CD14-positive monocyte (primary cell): ENCODE results near the gene NCR1. TPM values are rescaled to one million over a fixed set of nuclear protein-coding genes. Genes with fewer than 3 reads are reported as not detected.
A peak's percentile ranks its signal among the peaks of the same experiment; 100 is the strongest.
"Not testable (repeated sequence)": the region's sequence is repeated elsewhere in the genome, so short reads cannot be mapped to it uniquely, and the experiment has no call there.

Experiments
- DNase-seq, 3 donors: peaks; one replicate each; pipeline ENCODE4 v3.0.0-alpha.2; 2011 to 2022
- H2AFZ ChIP-seq: 2 replicates; pipeline ENCODE4 v1.6.0; 2012; ENCODE audit warnings: mild to moderate bottlenecking, low read depth, low read length, inconsistent platforms; ENCODE audit not compliant: insufficient read depth, poor library complexity, severe bottlenecking
- H3K27ac ChIP-seq, 2 donors: 1 replicate in 1 of 2; 2 replicates in 1 of 2; pipeline ENCODE4 v1.5.1; 2012 to 2013; ENCODE audit warnings: low read length in 2 of 2, control low read depth in 1 of 2, inconsistent platforms in 1 of 2, low read depth in 1 of 2, mild to moderate bottlenecking in 1 of 2
- H3K27me3 ChIP-seq, 2 donors: one replicate each; pipeline versions ENCODE4 v1.6.0 to v1.6.1; 2011 to 2013; ENCODE audit warnings: low read length in 2 of 2; ENCODE audit not compliant: control insufficient read depth in 2 of 2, insufficient read depth in 2 of 2
- H3K36me3 ChIP-seq, 2 donors: replicated peaks in 1 of 2; 1 replicate in 1 of 2; 2 replicates in 1 of 2; pipeline versions ENCODE4 v1.5.1 to v1.6.1; 2012 to 2013; ENCODE audit warnings: low read length in 2 of 2, control low read depth in 1 of 2, inconsistent platforms in 1 of 2, mild to moderate bottlenecking in 1 of 2; ENCODE audit not compliant: insufficient read depth in 2 of 2, control insufficient read depth in 1 of 2
- H3K4me1 ChIP-seq, 2 donors: 1 replicate in 1 of 2; 2 replicates in 1 of 2; pipeline versions ENCODE4 v1.5.1 to v1.6.1; 2012 to 2013; ENCODE audit warnings: low read length in 2 of 2, control low read depth in 1 of 2, inconsistent platforms in 1 of 2, mild to moderate bottlenecking in 1 of 2, moderate library complexity in 1 of 2; ENCODE audit not compliant: insufficient read depth in 2 of 2, control insufficient read depth in 1 of 2
- H3K4me2 ChIP-seq: replicated peaks from 2 replicates; pipeline ENCODE3; 2012; ENCODE audit warnings: low read length, moderate library complexity, mild to moderate bottlenecking; ENCODE audit not compliant: poor library complexity, severe bottlenecking; ENCODE audit errors: extremely low read depth
- H3K4me3 ChIP-seq, 3 experiments: fragments of 200-600 bp in 1 of 3; sonication (generic) in 1 of 3; replicated peaks in 1 of 3; 1 replicate in 2 of 3; 2 replicates in 1 of 3; pipeline ENCODE4 v1.5.1; 2011 to 2013; ENCODE audit warnings: low read length in 3 of 3, mild to moderate bottlenecking in 3 of 3, control low read depth in 2 of 3, low read depth in 2 of 3, inconsistent platforms in 1 of 3, moderate library complexity in 1 of 3
- H3K79me2 ChIP-seq: 2 replicates; pipeline ENCODE4 v1.6.0; 2012; ENCODE audit warnings: mild to moderate bottlenecking, control low read depth, inconsistent platforms, low read length, moderate library complexity; ENCODE audit not compliant: insufficient read depth
- H3K9ac ChIP-seq: 2 replicates; pipeline ENCODE4 v1.6.0; 2017; ENCODE audit warnings: low read length, mild to moderate bottlenecking; ENCODE audit not compliant: insufficient read depth, poor library complexity, severe bottlenecking
- H3K9me3 ChIP-seq, 2 donors: replicated peaks in 1 of 2; 1 replicate in 1 of 2; 2 replicates in 1 of 2; pipeline versions ENCODE4 v1.5.1 to v1.6.1; 2012 to 2013; ENCODE audit warnings: low read length in 2 of 2, control low read depth in 1 of 2; ENCODE audit not compliant: control insufficient read depth in 1 of 2, insufficient read depth in 1 of 2
- H4K20me1 ChIP-seq: 2 replicates; pipeline ENCODE4 v1.6.0; 2012; ENCODE audit warnings: mild to moderate bottlenecking, low read length, control low read depth, moderate library complexity; ENCODE audit not compliant: insufficient read depth
- H3K27ac Mint-ChIP-seq, 7 donors: one replicate each; pipeline ENCODE4 v1.8.0; 2020; ENCODE audit warnings: mild to moderate bottlenecking in 7 of 7, mixed read lengths in 7 of 7, moderate library complexity in 6 of 7, inconsistent platforms in 2 of 7
- H3K27me3 Mint-ChIP-seq, 3 donors: one replicate each; pipeline ENCODE4 v1.8.0; 2021 to 2022; ENCODE audit warnings: low read depth in 3 of 3, mild to moderate bottlenecking in 3 of 3, mixed read lengths in 3 of 3, moderate library complexity in 3 of 3, inconsistent platforms in 1 of 3
- H3K36me3 Mint-ChIP-seq, 2 donors: one replicate each; pipeline ENCODE4 v1.8.0; 2020; ENCODE audit warnings: mixed read lengths in 2 of 2, inconsistent platforms in 1 of 2, mild to moderate bottlenecking in 1 of 2
- H3K4me1 Mint-ChIP-seq: one replicate; pipeline ENCODE4 v1.8.0; 2020; ENCODE audit warnings: mild to moderate bottlenecking, mixed read lengths
- H3K4me3 Mint-ChIP-seq, 2 donors: one replicate each; pipeline ENCODE4 v1.8.0; 2020; ENCODE audit warnings: mild to moderate bottlenecking in 2 of 2, mixed read lengths in 2 of 2, moderate library complexity in 1 of 2
- H3K9me3 Mint-ChIP-seq, 7 donors: one replicate each; pipeline ENCODE4 v1.8.0; 2020 to 2022; ENCODE audit warnings: mixed read lengths in 7 of 7, mild to moderate bottlenecking in 6 of 7, moderate library complexity in 6 of 7, inconsistent platforms in 2 of 7
- CTCF ChIP-seq: fragments of 200-600 bp; IDR thresholded peaks from one replicate; pipeline ENCODE4 v1.8.0; 2022; ENCODE audit warnings: antibody characterized with exemption, mild to moderate bottlenecking
- WGBS: methylation state at CpG from one replicate; pipeline ENCODE4 v1.1.5; 2013; ENCODE audit warnings: missing lambda C conversion rate; ENCODE audit not compliant: insufficient coverage; 5-methylcytosine and 5-hydroxymethylcytosine counted together
- intact Hi-C, 2 donors: fragments of 100-400 bp; cut with micrococcal nuclease; formaldehyde crosslinking; loops; one replicate each; pipeline versions ENCODE4 v1.15.0 to v1.15.1; 2023
- polyA minus RNA-seq: library from RNA; depleted of rRNA, polyadenylated mRNA; stranded (reverse); fragments of >200 nt; gene quantifications from 2 replicates; pipeline ENCODE4 v1.2.3, GENCODE V29; 2012
- polyA plus RNA-seq, 3 donors: library from polyadenylated mRNA; depleted of rRNA in 1 of 3; unstranded in 2 of 3; stranded (reverse) in 1 of 3; fragments of 300-500 nt in 2 of 3; fragments of >200 nt in 1 of 3; fragmentation: Illumina TruSeq in 2 of 3; gene quantifications; 1 replicate in 2 of 3; 2 replicates in 1 of 3; pipeline ENCODE4 v1.2.3, GENCODE V29; 2012 to 2021
- total RNA-seq, 12 experiments: library from RNA in 1 of 12; stranded (reverse) in 1 of 12; fragments of 120-200 nt in 1 of 12; gene quantifications; one replicate each; pipeline ENCODE4 v1.2.4 and lab custom pipeline; 2013 to 2026; ENCODE audit warnings: mixed read lengths in 6 of 12, inconsistent platforms in 1 of 12

The NCR1 gene
- 0.67 TPM for total RNA-seq (2013)
- polyA plus RNA-seq: under 1 TPM in 2 of 3 donors, not detected in 1; 0.20 to 0.43 TPM
- 1.2 and 1.4 TPM in 2 replicates for polyA minus RNA-seq
- 0.91 to 27.0 (median 9.2) reads per million in 11 experiments for total RNA-seq (lab: John Stamatoyannopoulos, UW)

GRCh38 chr19:54905803-54906511, at the start of gene NCR1:
NCR1 (plus strand) TSS chr19:54906148; CDS start chr19:54906188, 40 bp downstream.
- H3K9ac ChIP-seq: no peak within 1 kb of the TSS
- peaks cover 27% of the 10 kb centered on the region for H3K4me1 Mint-ChIP-seq
- intact Hi-C loops: no loop called here
- no peak for TF ChIP-seq CTCF
- no peaks in the 10 kb centered on the region for H3K36me3 ChIP-seq
- H4K20me1 ChIP-seq: no peaks in the 10 kb centered on the region
- peaks cover 0 to 15% of the 10 kb centered on the region in 2 donors for H3K27me3 ChIP-seq
- peaks cover 0 to 3% (median 0%) of the 10 kb centered on the region in 7 donors for H3K9me3 Mint-ChIP-seq
- DNase-seq: peak in 2 of 3 donors; percentile 75 to 83
- H3K4me3 Mint-ChIP-seq: peak within 1 kb of the TSS in 1 of 2 donors; percentile 39
- 53% methylated on average over 13 of the region's 22 CpGs for WGBS
- peak within 1 kb of the TSS in 6 of 7 donors; percentile 8 to 76 (median 52) for H3K27ac Mint-ChIP-seq
- H3K27ac ChIP-seq: no peak within 1 kb of the TSS
- H3K4me1 ChIP-seq: peaks cover 14 to 20% of the 10 kb centered on the region in 2 donors
- no peaks in the 10 kb centered on the region for H3K9me3 ChIP-seq
- H3K4me3 ChIP-seq: no peak within 1 kb of the TSS
- H3K27me3 Mint-ChIP-seq: peaks cover 10 to 24% (median 12%) of the 10 kb centered on the region in 3 donors
- no peak within 1 kb of the TSS for H3K4me2 ChIP-seq
- no peaks in the 10 kb centered on the region for H3K36me3 Mint-ChIP-seq
- H2AFZ ChIP-seq: no peak within 1 kb of the TSS
- no peaks in the 10 kb centered on the region for H3K79me2 ChIP-seq

- H3K79me2 ChIP-seq, H4K20me1 ChIP-seq, H3K36me3 ChIP-seq, H2AFZ ChIP-seq, H3K9ac ChIP-seq, H3K9me3 Mint-ChIP-seq, H3K36me3 Mint-ChIP-seq, H3K9me3 ChIP-seq, H3K4me3 ChIP-seq, H3K4me3 Mint-ChIP-seq, H3K4me2 ChIP-seq, H3K27me3 ChIP-seq: not testable (repeated sequence)
- H3K4me1 Mint-ChIP-seq: peaks cover 42% of the 10 kb centered on the region
- Histone ChIP-seq H3K27ac (peak overlapping the region in 1 of 2 donors; percentile 91), H3K4me1 (peaks cover 27% of the 10 kb centered on the region in 2 donors)
- intact Hi-C loops: loop anchor here in 1 of 2 donors (2.0 kb wide), 1 partner anchor 16 kb away; the partner anchor contains the start of gene FCAR
- H3K27ac Mint-ChIP-seq: peak overlapping the region in 2 of 7 donors; percentile 74 to 96
- peaks cover 14 to 19% (median 18%) of the 10 kb centered on the region in 3 donors for H3K27me3 Mint-ChIP-seq
- no CpG with 5 or more reads among the region's 3 CpGs for WGBS
- DNase-seq: peak in 2 of 3 donors; percentile 60 to 68
Observed at GRCh38 chr19:54858476-54858875, 47.5 kb upstream of the NCR1 start.

GRCh38 chr19:54859421-54859820, 46.5 kb upstream of the NCR1 start:
- Histone ChIP-seq H3K9ac (peak overlapping the region; percentile 40), H3K4me1 (peaks cover 27% of the 10 kb centered on the region in 2 donors), H3K27ac (peak overlapping the region; percentile 68 to 91)
- 25% methylated on average over 2 of the region's 7 CpGs for WGBS
- not testable (repeated sequence) for H3K36me3 Mint-ChIP-seq, H3K9me3 Mint-ChIP-seq, H3K79me2 ChIP-seq, H3K27me3 ChIP-seq, H3K4me3 ChIP-seq, H4K20me1 ChIP-seq, H3K4me2 ChIP-seq, H3K36me3 ChIP-seq, H2AFZ ChIP-seq, H3K9me3 ChIP-seq
- Mint-ChIP-seq H3K27me3 (peaks cover 8 to 19% (median 12%) of the 10 kb centered on the region in 3 donors), H3K4me3 (peak overlapping the region in 1 of 2 donors; percentile 58), H3K4me1 (peaks cover 42% of the 10 kb centered on the region), H3K27ac (peak overlapping the region; percentile 80 to 97 (median 93))
- intact Hi-C loops: loop anchor here in 1 of 2 donors (2.0 kb wide), 1 partner anchor 15 kb away; the partner anchor contains the start of gene FCAR
- peak; percentile 89 to 98 (median 95) for DNase-seq
